ENCODE results near the gene NME5. TPM values are rescaled to one million over a fixed set of nuclear protein-coding genes. Genes with fewer than 3 reads are reported as not detected.

The NME5 gene
- total RNA-seq, 1 experiment from 2014 or later = 1.2 TPM

DNA sequence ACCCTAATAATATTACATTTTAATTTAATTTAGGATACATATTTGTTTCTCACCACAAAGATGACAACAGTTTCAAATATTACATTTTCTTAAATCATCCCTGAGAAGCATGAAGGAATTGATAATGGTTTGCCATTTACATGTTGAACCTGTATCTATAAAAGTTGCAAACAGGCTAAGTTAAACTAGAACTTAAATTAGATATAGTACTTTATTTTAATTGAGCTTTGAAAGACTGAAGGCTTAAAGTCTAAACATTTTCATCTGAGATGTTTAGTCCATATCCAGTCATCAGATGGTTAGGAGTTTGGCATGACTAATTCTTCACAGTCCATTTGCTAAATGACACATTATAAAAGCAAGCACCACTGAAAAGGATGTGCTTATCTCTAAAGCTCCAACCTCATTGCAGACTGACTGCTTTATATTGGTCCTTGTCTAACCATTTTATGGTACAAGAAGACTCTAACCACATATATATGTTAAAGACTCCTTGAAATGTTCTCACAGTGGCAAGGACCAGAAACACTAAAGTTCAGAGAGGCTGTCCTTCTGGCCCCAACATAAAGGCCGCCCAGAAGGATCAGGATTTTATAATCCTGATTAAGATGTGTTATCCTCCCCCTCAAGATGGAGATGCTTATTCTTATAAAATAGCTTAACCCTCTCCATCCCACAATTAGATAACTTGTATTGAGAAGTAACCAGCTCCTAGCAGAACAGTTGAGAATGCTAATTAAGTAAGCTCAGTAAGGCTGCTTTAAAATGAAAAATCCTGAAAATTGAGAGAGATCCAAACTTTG lies 29.6 kb downstream of the NME5 start:
- Histone ChIP-seq H3K4me3 (ENCODE audit: insufficient read depth, low read depth, low read length) (no peak overlapping the region), H3K27me3 (ENCODE audit: control insufficient read depth, insufficient read depth, low read length) (no peaks in the 10 kb centered on the region), H3K36me3 (replicated peaks; ENCODE audit: control insufficient read depth, insufficient read depth, low read length) (no peaks in the 10 kb centered on the region)
- DNase-seq = no peak

DNA sequence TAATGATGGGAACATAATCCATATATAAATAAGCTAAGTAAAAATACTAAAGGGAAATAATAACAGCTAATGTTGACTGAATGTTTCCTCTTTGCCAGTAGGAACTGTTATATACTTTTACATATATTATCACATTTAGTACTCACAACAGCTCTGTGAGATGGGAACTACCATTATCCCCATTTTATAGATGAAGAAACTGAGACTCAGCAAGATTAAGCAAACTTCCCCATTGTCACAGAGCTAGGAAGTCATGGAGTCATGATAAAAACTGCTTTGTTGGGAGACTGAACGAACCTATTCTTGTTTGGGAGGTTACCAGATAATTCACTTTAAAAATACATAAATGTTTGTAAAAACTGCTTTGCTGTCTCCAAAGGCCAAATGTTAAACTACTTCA lies 32.0 kb downstream of the NME5 start:
- DNase-seq = no peak
- Histone ChIP-seq H3K27me3 (ENCODE audit: control insufficient read depth, insufficient read depth, low read length) (no peaks in the 10 kb centered on the region), H3K36me3 (replicated peaks; ENCODE audit: control insufficient read depth, insufficient read depth, low read length) (no peaks in the 10 kb centered on the region), H3K4me3 (ENCODE audit: insufficient read depth, low read depth, low read length) (no peak overlapping the region)

DNA sequence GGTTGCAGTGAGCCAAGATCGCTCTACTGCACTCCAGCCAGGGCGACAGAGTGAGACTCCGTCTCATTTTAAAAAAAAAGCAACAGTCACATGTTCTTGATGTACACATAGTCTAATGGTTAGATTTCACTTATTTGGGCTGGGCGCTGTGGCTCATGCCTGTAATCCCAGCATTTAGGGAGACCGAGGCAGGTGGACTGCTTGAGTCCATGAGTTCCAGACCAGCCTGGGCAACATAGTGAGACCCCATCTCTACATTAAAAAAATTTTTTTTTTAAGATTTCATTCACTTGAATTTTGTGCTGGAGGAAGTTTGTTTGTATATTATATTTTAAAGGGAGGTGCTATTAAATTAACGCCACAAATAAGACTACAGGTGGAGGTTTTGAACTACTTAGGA lies 33.5 kb downstream of the NME5 start:
- Histone ChIP-seq H3K36me3 (replicated peaks; ENCODE audit: control insufficient read depth, insufficient read depth, low read length) (no peaks in the 10 kb centered on the region), H3K27me3 (ENCODE audit: control insufficient read depth, insufficient read depth, low read length) (peaks cover 1% of the 10 kb centered on the region; the same call in 1 of the 2 replicates), H3K4me3 (ENCODE audit: insufficient read depth, low read depth, low read length) (no peak overlapping the region)
- DNase-seq = no peak

DNA sequence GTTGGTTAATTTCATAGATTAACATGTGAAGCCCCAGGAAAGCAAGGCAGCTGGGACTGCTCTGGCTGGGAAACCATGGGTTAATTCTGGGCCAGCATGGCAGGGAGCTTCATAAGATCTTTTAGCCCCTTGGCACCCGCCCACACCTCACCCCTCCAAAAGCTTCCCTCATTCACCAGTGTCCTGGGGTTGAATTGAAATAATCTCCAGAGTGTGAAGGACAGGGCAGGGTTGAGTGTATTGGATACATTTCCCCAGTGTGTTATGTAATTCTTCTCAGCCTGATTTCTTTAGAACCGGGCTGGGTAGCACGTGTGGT lies 36.0 kb downstream of the NME5 start:
- peaks cover 1% of the 10 kb centered on the region; the same call in 1 of the 2 replicates for H3K27me3 ChIP-seq (ENCODE audit: control insufficient read depth, insufficient read depth, low read length)
- no peak overlapping the region for H3K4me3 ChIP-seq (ENCODE audit: insufficient read depth, low read depth, low read length)
- peak; percentile 44 for DNase-seq
- no peaks in the 10 kb centered on the region for H3K36me3 ChIP-seq (replicated peaks; ENCODE audit: control insufficient read depth, insufficient read depth, low read length)

DNA sequence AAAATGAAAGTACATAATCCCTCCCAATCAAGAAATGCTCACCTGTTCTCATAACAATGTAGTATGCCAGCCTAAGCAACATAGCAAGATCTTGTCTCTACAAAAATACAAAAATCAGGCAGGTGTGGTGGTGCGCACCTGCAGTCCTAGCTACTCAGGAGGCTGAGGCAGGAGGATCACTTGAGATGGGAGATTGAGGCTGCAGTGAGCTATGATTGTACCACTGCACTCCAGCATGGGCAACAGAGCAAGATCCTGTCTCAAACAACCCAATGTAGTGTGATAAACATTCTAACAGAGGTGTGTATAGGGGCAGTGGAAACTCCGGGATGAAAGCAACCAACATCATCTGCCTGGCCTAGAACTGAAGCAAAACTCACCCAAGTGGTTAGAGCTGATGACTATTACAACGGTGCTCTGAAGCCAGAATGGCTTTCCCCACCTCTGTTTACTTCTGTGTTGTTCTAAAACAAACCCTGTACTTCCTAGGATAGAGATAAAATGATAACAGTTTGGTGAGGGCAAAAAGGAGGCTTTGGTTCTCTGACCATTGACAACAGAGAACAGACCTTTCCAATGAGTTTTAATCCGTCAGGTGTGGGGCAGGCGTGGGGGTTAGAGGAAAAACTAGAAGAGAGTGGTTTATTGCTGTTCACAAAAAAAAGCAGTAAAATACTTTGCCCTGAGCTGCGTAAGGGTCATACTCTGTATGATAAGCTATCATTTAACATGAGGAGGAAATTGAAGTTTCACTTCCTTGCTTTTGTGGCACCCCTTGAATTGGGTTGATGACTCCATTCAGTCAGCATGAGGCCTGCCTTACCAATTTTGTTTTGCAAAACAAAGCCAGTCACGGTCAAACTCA lies 36.5 kb downstream of the NME5 start:
- no peak for DNase-seq
- no peaks in the 10 kb centered on the region for H3K36me3 ChIP-seq (replicated peaks; ENCODE audit: control insufficient read depth, insufficient read depth, low read length)
- H3K27me3 ChIP-seq (ENCODE audit: control insufficient read depth, insufficient read depth, low read length) = peaks cover 4% of the 10 kb centered on the region
- no peak overlapping the region for H3K4me3 ChIP-seq (ENCODE audit: insufficient read depth, low read depth, low read length)

DNA sequence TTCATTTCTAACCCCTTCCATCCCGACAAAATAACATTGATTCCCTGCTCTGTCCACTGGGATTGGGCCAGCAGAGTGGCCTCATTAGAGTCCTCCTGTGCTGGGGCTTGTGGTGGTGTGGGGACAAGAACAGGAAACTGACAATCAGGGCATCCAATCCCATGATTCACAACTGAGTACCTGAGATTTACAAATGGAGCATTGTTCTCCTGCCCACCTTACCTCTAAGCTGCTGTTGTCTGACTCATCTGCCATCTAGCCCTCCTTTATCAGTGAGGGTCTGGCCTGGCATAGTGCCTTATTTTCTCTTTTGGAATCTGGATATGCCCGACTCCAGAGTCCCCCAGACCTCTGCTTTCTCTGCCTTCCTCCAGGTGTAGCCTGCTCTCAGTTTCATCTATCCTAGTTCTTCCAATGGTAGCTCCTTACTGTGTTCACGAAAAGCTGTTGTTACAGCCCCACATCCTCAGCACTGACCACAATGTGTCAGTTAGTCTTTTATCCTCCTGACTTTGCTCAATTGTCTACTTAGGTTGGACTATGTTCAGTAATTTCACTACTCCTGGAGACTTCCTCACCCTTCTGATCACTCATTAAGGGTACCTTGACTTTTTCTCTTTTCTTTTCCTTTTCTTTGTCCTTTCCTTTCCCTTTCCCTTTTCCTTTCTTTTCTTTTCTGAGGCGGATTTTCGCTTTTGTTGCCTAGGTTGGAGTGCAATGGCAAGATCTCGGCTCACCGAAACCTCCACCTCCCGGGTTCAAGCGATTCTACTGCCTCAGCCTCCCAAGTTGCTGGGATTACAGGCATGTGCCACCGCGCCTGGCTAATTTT lies 42.0 kb downstream of the NME5 start:
- Histone ChIP-seq H3K36me3 (replicated peaks; ENCODE audit: control insufficient read depth, insufficient read depth, low read length) (no peaks in the 10 kb centered on the region), H3K4me3 (ENCODE audit: insufficient read depth, low read depth, low read length) (no peak overlapping the region), H3K27me3 (ENCODE audit: control insufficient read depth, insufficient read depth, low read length) (peaks cover 40% of the 10 kb centered on the region)
- DNase-seq = no peak

DNA sequence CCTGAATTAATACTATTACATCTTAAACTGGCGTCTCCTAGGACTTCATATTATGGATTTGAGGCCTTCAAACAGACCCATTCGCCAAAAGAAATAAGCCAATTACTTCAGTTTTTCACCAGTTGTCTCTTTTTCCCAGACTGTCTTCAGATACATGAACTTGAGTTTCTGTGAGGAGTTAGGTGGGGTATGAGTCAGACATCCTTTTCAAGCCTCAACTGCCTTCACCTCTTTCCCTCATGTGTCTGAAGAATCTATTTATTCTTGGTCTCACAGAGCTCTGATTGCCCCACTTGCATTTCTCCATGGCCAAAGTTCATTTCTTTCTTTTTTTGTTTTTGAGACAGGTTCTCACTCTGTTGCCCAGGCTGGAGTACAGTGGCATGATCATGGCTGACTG lies 42.9 kb downstream of the NME5 start:
- no peak overlapping the region for H3K4me3 ChIP-seq (ENCODE audit: insufficient read depth, low read depth, low read length)
- H3K27me3 ChIP-seq (ENCODE audit: control insufficient read depth, insufficient read depth, low read length) = peaks cover 45% of the 10 kb centered on the region

DNA sequence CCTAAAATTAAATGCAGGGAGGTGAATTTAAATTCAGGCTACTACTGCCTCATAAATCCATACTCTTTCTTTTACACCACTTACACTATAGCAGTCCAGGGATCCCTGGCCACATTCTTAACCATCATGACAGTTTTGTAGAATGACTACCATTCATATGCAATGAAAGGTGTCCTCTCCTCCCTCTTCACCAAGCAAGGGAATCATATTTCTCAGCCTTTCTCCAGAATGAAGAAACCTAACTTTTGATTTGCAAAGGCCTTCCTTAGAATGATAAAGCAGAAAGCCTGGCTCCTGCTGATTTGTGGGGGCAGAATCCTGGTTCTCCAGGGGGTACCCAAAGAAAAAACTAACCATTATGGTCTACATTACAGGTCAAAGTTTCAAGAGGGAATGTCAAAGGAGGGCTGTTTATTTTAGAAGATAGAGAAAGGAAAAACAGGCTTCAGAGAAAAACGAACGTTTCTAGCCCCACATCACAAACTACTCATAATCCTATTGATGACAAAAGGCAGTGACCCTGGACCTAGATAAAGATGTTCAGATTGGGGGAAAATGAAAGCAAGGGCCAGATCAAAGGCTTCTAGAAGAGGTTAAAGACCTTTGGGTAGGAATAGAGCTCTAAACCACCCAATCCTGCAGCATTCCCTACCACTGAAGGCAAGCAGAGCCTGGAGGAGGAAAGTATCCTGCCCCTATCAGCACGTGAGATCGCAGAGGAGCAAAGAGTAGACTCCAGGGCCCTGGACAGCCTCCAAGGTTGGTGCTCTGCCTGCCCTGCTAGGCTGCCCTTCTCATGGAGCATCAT lies 43.9 kb downstream of the NME5 start:
- Histone ChIP-seq H3K27me3 (ENCODE audit: control insufficient read depth, insufficient read depth, low read length) (peaks cover 55% of the 10 kb centered on the region), H3K36me3 (replicated peaks; ENCODE audit: control insufficient read depth, insufficient read depth, low read length) (no peaks in the 10 kb centered on the region), H3K4me3 (ENCODE audit: insufficient read depth, low read depth, low read length) (no peak overlapping the region)
- peak; percentile 65 for DNase-seq

More for the DNA sequence above, 42.9 kb downstream of the NME5 start:
- no peak for DNase-seq
- no peaks in the 10 kb centered on the region for H3K36me3 ChIP-seq (replicated peaks; ENCODE audit: control insufficient read depth, insufficient read depth, low read length)

DNA sequence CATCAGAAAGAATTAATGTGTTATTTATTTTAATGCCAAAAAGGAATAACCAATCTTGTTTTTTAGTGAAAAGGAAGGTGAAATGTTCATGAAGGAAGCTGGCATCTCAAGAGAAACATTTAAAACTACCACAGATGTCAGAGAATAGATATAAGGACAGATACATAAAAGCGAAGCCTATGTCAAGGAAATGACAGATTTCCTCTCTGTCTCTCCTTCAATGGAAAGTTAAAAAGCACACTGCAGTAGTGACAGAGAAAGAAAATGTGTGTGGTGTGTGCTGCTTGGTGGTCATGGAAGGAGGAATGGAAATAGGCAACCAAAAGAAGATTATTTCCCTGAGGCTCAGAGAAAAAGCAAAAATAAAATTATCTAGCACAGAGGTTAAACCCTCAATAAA lies 46.2 kb downstream of the NME5 start:
- peaks cover 73% of the 10 kb centered on the region for H3K27me3 ChIP-seq (ENCODE audit: control insufficient read depth, insufficient read depth, low read length)
- no peaks in the 10 kb centered on the region for H3K36me3 ChIP-seq (replicated peaks; ENCODE audit: control insufficient read depth, insufficient read depth, low read length)
- no peak for DNase-seq
- no peak overlapping the region for H3K4me3 ChIP-seq (ENCODE audit: insufficient read depth, low read depth, low read length)

DNA sequence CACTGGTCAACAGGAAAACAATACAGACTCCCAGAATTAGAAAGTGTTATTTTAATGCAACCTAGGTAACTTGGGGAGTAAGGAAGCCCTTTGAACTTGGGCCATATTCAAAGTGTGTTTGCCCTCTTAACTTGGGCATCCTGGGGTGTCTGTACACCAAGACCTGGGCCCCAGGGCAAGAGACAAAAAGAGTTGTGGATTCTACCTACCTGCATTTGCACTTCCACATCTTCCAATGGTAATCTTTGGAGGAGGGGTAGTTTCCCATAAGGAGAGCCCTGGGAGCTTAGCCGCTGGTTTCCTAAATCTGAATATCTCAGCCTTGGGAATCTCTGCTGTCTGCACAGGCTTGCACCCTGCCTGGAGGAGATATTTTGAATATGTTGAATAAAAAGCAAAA lies 46.9 kb downstream of the NME5 start:
- Histone ChIP-seq H3K27me3 (ENCODE audit: control insufficient read depth, insufficient read depth, low read length) (peaks cover 69% of the 10 kb centered on the region), H3K36me3 (replicated peaks; ENCODE audit: control insufficient read depth, insufficient read depth, low read length) (no peaks in the 10 kb centered on the region), H3K4me3 (ENCODE audit: insufficient read depth, low read depth, low read length) (no peak overlapping the region)
- no peak for DNase-seq

DNA sequence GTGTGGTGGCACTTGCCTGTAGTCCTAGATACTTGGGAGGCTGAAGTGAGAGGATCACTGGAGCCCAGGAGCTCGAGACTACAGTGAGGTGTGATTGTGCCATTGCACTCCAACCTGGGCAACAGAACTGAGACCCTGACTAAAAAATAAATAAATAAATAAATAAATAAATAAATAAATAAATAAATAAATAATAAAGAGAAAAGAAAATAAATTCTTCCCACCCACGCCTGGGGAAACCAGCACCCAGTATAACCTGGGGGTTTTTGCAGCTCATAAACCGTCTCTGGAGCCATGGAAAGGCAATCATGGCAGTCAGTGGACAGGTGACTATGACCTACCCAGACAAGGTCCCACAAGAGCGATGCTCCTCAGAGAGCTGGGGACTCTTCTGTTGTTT lies 47.5 kb downstream of the NME5 start:
- no peaks in the 10 kb centered on the region for H3K36me3 ChIP-seq (replicated peaks; ENCODE audit: control insufficient read depth, insufficient read depth, low read length)
- no peak overlapping the region for H3K4me3 ChIP-seq (ENCODE audit: insufficient read depth, low read depth, low read length)
- peaks cover 63% of the 10 kb centered on the region for H3K27me3 ChIP-seq (ENCODE audit: control insufficient read depth, insufficient read depth, low read length)
- DNase-seq = no peak

DNA sequence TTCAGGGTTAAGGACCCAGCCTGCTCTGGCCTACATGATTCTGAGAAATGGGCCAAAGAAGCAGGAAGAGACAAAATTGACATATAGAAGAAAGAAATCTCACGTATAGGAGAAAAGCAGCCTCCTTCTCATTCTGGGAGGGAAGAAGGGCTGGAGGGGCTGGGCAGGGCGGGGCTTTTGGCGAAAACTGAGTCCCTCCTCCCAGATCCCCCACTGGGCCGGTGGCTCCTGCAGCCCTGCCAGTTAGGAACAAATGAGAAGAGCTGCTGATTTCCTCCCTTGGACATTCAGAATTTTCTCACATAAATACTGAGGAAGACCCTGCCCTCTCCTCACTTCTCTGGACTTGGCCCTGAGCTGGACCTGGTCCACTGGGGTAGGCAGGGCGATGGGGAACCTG lies 55.5 kb downstream of the NME5 start, which contains the start of gene WNT8A:
WNT8A (plus strand) TSS at position 332 of the 400 bp plus-strand sequence. CDS start 95 bp downstream, outside the sequence.
- DNase-seq = peak; percentile 64
- no peaks in the 10 kb centered on the region for H3K36me3 ChIP-seq (replicated peaks; ENCODE audit: control insufficient read depth, insufficient read depth, low read length)
- peaks cover 6% of the 10 kb centered on the region; the same call in 1 of the 2 replicates for H3K27me3 ChIP-seq (ENCODE audit: control insufficient read depth, insufficient read depth, low read length)
- no peak within 1 kb of the TSS for H3K4me3 ChIP-seq (ENCODE audit: insufficient read depth, low read depth, low read length)

DNA sequence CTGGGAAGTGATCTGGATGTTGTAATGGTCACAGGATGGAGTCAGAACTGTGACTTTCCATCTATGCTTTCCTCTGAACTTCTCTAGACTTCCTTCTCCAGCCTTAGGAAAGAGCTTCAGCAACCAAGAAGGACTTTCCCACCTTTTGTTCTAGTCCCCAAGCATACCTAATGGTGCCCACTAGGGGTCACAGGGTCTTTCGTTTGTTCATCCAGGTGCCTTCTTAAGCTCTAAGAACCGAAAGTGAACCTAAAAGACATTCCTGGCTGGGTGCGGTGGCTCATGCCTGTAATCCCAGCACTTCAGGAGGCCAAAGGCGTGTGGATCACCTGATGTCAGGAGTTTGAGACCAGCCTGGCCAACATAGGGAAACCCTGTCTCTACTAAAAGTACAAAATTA lies 57.2 kb downstream of the NME5 start:
- H3K4me3 ChIP-seq (ENCODE audit: insufficient read depth, low read depth, low read length) = no peak overlapping the region
- no peaks in the 10 kb centered on the region for H3K27me3 ChIP-seq (ENCODE audit: control insufficient read depth, insufficient read depth, low read length)
- H3K36me3 ChIP-seq (replicated peaks; ENCODE audit: control insufficient read depth, insufficient read depth, low read length) = no peaks in the 10 kb centered on the region
- DNase-seq = peak; percentile 63

Measured in H7 (cell line).